ENCODE data around the gene PHACTR1.

Gene PHACTR1

GRCh38 chr6:12955956-12956355 lies 239.4 kb downstream of the PHACTR1 start:
- DNase-seq (ENCODE audit: low read depth): no peak

DNA sequence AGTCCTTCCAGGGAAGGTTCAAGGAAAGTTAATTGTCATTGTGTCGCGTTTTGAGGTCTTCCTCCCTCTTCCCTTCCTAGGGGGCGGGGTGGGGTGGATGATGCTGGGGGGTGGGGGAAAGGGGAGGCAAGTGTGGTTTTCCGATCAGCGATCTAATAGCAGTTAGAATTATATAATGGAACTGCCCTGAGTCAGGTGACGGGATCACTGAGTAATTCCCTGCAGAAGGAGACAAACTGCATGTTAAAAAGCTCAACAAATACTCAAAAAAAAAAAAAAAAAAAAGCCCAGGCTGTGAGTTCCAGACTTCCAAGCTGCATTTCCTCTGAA lies 240.4 kb downstream of the PHACTR1 start:
- no peak for DNase-seq (ENCODE audit: low read depth)

DNA sequence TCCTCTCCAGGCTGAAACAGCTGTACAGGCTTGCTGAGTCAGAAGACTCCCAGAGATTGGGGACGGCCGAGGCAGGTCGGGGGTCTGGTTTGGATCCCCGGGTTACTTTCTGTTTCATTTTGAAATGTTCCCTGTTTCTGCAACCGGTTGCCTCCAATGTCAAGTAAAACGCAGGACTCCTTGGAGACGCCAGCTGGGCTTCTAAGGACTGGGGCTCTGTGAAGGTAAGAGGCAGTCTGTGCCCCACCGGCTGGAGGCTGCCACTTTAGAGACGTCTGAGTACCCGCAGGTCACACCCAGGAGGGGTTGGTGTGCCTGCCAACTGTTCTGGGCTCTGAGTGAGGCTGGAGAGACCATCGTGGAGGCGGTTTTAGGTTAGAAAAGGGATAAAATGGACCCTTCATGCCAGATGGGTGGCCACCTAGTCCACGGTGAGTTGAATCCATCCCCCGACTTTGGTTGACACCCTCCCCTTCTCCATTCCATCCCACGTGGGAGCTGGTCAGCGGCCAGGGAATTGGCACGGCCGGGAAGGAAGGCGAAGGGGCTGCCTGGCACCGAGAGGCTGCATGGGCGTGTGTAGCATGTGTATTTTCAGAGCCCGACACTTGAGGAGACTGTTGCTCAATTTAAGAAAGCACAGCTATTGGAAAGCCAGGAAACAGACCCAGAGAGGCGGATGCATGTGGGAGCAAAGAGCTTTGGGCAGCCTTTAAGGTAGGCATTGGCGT lies 240.9 kb downstream of the PHACTR1 start:
- DNase-seq (ENCODE audit: low read depth): no peak

- DNase-seq (ENCODE audit: low read depth): no peak
These were observed 241.6 kb downstream of the PHACTR1 start for GRCh38 chr6:12958052-12958706.

GRCh38 chr6:12961761-12962160 lies 245.2 kb downstream of the PHACTR1 start:
- DNase-seq (ENCODE audit: low read depth): no peak

- DNase-seq (ENCODE audit: low read depth): no peak
These were observed 246.0 kb downstream of the PHACTR1 start for GRCh38 chr6:12962529-12962928.

- no peak for DNase-seq (ENCODE audit: low read depth)
These were observed 246.4 kb downstream of the PHACTR1 start for GRCh38 chr6:12962987-12963386.

DNA sequence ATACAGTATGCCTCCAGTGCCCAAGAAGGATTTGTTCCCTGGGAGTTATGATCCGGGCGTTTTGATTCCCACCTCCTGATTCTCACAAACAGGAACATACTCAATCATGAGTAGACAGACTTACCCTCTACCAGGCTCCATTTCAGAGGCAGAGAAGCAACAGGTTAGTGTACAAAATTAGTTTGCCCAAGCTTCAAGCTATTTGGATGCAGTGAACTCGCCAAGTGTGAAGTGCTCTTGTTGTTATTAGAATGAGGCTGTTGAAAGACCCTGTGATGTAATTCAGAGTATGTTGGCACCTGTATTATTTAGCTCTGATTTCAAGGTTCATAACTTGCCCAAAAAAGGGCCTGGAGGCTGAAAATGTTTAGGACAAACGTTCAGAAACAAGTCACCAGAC lies 247.0 kb downstream of the PHACTR1 start:
- DNase-seq (ENCODE audit: low read depth): no peak

DNA sequence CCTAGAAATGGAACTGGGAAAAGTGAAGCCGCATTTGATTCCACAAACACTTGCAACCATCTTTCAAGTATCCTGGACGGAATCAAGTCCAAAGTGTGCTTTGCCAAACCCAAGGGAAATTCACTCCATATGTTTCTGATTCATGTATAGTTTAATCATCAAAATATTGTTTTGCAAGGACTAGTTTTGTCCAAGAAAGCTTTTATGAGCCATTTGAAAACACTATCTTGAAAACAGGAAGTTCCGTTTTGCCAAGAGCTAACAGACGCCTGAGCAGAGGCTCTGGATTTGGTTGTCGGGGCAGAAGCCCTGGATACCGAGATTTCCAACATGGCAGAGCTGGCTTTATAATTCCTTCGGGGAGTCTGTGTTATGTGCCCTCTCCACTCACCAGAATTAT lies 251.1 kb downstream of the PHACTR1 start:
- DNase-seq (ENCODE audit: low read depth): no peak

DNA sequence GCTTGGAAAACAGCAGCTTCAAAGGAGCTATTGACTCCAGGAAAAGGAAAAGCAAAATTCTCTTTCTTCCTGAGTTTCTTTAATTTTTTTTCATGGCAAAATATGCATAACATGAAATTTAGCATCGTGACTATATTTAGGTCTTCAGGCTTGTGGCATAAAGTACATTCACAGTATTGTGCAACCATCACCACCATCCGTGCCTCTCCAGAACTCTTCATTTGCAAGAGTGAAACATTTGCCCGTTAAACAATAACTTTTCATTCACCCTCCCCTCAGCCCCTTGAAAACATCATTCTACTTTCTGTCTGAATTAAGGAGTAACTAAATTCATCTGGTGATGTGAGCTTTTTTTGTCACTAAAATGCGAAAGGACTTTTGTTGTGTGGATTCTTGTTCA lies 251.7 kb downstream of the PHACTR1 start:
- DNase-seq (ENCODE audit: low read depth): no peak

DNA sequence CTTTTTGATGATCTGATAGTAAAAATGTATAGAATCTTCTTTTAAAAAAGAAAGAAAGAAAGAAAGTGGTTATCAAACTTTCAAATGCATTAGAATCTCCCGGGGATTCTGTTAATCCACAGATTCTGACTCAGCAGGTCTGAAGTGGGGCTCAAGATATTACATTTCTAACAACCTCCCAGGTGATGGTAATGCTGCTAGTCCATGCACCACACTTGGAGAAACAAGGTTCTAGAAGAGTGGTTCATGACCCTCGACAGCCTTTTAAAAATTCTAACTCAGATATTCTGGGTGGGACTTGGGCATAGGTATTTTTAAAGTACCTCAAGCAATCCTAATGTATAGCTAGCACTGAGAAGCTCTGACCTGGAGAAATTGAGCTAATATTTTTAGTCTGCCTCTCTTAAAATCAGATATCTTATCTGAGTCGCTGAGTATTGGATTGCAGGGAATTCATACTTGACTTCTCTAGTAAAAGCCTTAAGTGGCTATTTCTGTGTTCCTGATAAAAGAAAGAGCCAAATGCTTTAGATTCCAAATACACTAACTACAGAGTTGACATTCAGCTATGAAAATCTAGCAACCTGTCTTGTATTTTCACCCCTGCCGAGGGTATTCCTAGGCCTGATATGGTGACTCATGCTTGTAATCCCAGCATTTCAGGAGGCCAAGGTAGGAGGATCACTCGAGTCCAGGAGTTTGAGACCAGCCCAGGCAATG lies 252.4 kb downstream of the PHACTR1 start:
- no peak for DNase-seq (ENCODE audit: low read depth)

DNA sequence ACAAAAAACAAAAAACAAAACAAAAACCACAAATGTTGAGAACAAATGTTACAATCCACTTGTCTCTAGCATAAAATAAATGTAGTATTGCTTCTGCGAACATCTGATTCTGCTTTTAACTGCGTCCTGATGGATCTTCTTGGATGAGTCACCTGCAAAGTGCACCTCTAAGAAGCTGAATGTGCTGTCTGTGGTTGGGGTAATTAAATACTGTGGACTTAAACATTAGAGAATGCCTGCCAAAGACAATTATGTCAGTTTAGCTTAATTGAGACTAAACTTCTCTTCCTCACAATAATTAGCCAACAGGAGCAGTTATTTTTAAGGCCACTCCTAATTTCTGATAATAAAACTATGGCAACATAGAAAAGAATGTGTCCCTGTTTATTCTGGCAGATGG lies 253.4 kb downstream of the PHACTR1 start:
- no peak for DNase-seq (ENCODE audit: low read depth)

- no peak for DNase-seq (ENCODE audit: low read depth)
These were observed 256.8 kb downstream of the PHACTR1 start for GRCh38 chr6:12973386-12973785.

DNA sequence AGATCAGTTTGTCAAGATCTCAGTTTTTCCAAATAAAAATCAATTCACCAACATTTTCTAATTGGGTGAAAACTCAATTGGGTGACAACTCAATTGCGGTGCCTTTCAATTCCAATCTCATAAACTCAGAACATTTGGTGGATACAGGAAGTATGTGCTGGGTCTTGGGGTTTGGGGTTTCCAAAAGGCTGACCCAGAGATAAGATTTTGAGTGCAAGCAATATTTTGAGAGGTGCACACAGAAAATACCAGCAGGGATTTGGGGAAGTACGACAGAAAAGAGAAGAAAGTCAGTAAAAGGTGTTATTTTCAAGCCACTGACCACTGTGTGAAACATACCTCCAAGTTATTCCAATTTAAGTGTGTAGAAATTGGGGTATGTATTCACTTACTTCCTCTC lies 258.0 kb downstream of the PHACTR1 start:
- no peak for DNase-seq (ENCODE audit: low read depth)

DNA sequence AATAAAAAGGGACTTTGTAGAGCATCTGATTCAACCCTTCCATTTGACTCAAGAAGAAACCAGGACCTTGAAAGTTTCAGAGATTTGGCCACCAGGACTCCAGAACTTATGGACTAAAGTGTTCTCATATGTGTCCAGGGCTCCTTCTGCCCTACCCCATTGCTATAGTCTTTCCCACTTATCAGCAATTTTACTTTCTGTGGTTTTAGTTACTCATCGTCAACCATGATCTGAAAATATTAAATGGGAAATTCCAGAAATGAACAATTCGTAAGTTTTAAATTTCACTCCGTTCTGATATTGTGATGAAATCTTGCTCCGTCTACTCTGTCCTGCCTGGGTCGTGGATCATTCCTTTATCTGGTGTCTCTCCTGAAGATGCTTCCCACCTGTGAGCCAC lies 259.8 kb downstream of the PHACTR1 start:
- no peak for DNase-seq (ENCODE audit: low read depth)

- no peak for DNase-seq (ENCODE audit: low read depth)
These were observed 260.6 kb downstream of the PHACTR1 start for GRCh38 chr6:12977206-12977605.

GRCh38 chr6:12977806-12978205 lies 261.2 kb downstream of the PHACTR1 start:
- no peak for DNase-seq (ENCODE audit: low read depth)

- DNase-seq (ENCODE audit: low read depth): no peak
These were observed 264.2 kb downstream of the PHACTR1 start for GRCh38 chr6:12980741-12981140.

GRCh38 chr6:12984776-12985175 lies 268.2 kb downstream of the PHACTR1 start:
- no peak for DNase-seq (ENCODE audit: low read depth)

- no peak for DNase-seq (ENCODE audit: low read depth)
These were observed 271.2 kb downstream of the PHACTR1 start for GRCh38 chr6:12987783-12988182.

DNA sequence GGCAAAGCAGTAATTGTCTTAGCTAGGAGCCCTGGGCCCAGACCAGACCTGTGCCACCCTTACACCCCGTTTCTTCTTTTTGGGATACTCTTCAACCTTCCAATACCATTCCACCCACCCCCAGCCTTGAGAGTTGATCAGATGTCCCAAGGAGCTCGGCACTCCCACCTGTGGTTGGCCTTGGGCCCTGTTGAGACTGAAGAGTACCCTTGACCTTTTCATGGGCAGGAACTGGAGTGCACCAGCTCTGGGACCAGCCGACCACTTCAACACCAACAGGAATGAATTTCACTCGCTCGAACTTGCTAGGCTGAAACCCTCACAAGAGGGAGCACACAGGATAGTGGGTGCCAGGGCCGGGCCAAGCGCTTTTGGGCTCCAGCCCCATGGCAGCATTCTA lies 273.6 kb downstream of the PHACTR1 start:
- DNase-seq (ENCODE audit: low read depth): no peak

- no peak for DNase-seq (ENCODE audit: low read depth)
These were observed 274.9 kb downstream of the PHACTR1 start for GRCh38 chr6:12991435-12991834.

DNA sequence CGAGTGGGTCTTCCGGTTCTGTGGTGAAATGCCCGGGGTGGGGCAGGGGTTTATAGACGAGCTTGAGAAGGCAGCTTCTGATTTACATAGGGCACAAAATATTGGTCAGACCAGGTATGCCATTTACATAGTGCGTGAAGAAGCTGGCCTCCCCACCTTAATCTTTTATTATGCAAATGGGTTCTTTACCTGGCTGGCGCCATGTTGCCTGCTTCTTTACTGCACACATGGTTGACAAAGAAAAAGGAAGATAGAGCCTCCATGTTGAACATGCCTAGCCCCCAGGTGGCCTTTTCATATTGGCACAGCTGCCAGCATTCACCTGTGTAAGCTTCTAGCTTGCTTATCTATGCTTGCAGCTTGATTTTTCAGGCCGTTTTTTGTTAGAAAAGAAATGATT lies 276.2 kb downstream of the PHACTR1 start:
- DNase-seq (ENCODE audit: low read depth): no peak

Measured in stimulated activated CD8-positive, alpha-beta memory T cell treated with anti-CD3 and anti-CD28 coated beads, Interleukin-15, amount 100 ng/mL, for 24 hours (primary cell).